ENCODE results near the gene HDAC4.

- TF ChIP-seq CTCF (IDR thresholded peaks at IDR 0.05), result no peak
- no peak for TF ChIP-seq POLR2A (IDR thresholded peaks at IDR 0.05)
Measured at GRCh38 chr2:239300242-239300641, 100.6 kb downstream of the HDAC4 start.
